Fibroblast of lung (primary cell): ENCODE data around the gene SDHA. TPM values are rescaled to one million over a fixed set of nuclear protein-coding genes. Genes with fewer than 3 reads are reported as not detected.
"Not testable (repeated sequence)": the region's sequence is repeated elsewhere in the genome, so short reads cannot be mapped to it uniquely, and the experiment has no call there.

Source experiments
- DNase-seq, 2 donors: peaks; one replicate each; pipeline versions ENCODE4 v3.0.0 to v3.0.0-alpha.2; 2010; ENCODE audit warnings: low read depth in 2 of 2
- H2AFZ ChIP-seq: 2 replicates; pipeline ENCODE4 v1.5.1; 2012; ENCODE audit warnings: low read length, control low read depth, inconsistent platforms
- H3K27ac ChIP-seq: 2 replicates; pipeline ENCODE4 v1.5.1; 2011; ENCODE audit warnings: low read length, control low read depth; ENCODE audit not compliant: insufficient read depth
- H3K27me3 ChIP-seq: 2 replicates; pipeline ENCODE4 v1.5.1; 2011; ENCODE audit warnings: mild to moderate bottlenecking, low read length; ENCODE audit not compliant: control insufficient read depth, insufficient read depth
- H3K36me3 ChIP-seq: 2 replicates; pipeline ENCODE4 v1.5.1; 2011; ENCODE audit warnings: low read length; ENCODE audit not compliant: control insufficient read depth, insufficient read depth
- H3K4me1 ChIP-seq: 2 replicates; pipeline ENCODE4 v1.5.1; 2011; ENCODE audit warnings: low read length; ENCODE audit not compliant: control insufficient read depth, insufficient read depth; ENCODE audit errors: extremely low read depth
- H3K4me2 ChIP-seq: 2 replicates; pipeline ENCODE4 v1.5.1; 2011; ENCODE audit warnings: low read length, control low read depth; ENCODE audit not compliant: insufficient read depth; ENCODE audit errors: extremely low read depth
- H3K4me3 ChIP-seq, 4 experiments: fragments of 200-600 bp in 1 of 4; sonication (generic) in 1 of 4; replicated peaks in 1 of 4; 2 replicates each; pipeline ENCODE4 v1.5.1; 2011 to 2016; ENCODE audit warnings: low read length in 4 of 4, low read depth in 3 of 4, mild to moderate bottlenecking in 3 of 4, control low read depth in 2 of 4, inconsistent platforms in 1 of 4, mixed read lengths in 1 of 4; ENCODE audit not compliant: insufficient read depth in 1 of 4; ENCODE audit errors: control extremely low read depth in 1 of 4
- H3K79me2 ChIP-seq: 2 replicates; pipeline ENCODE4 v1.5.1; 2012; ENCODE audit warnings: mild to moderate bottlenecking, low read length, inconsistent platforms; ENCODE audit not compliant: control insufficient read depth, insufficient read depth
- H3K9ac ChIP-seq: 2 replicates; pipeline ENCODE4 v1.5.1; 2011; ENCODE audit warnings: mild to moderate bottlenecking, low read length, control low read depth; ENCODE audit not compliant: insufficient read depth
- H3K9me3 ChIP-seq: 2 replicates; pipeline ENCODE4 v1.5.1; 2012; ENCODE audit warnings: low read depth, low read length; ENCODE audit not compliant: control insufficient read depth, insufficient read depth
- H4K20me1 ChIP-seq: 2 replicates; pipeline ENCODE4 v1.5.1; 2011; ENCODE audit warnings: low read length; ENCODE audit not compliant: control insufficient read depth, insufficient read depth; ENCODE audit errors: extremely low read depth
- CTCF ChIP-seq, 2 donors: IDR thresholded peaks in 1 of 2; conservative IDR thresholded peaks in 1 of 2; 1 replicate in 1 of 2; 2 replicates in 1 of 2; pipeline ENCODE4 v1.5.1; 2011 to 2012; ENCODE audit warnings: low read length in 2 of 2, control low read depth in 1 of 2, inconsistent platforms in 1 of 2, low read depth in 1 of 2, mild to moderate bottlenecking in 1 of 2
- EZH2 ChIP-seq: IDR thresholded peaks from 2 replicates; pipeline ENCODE4 v1.5.1; 2012; ENCODE audit warnings: low read length, control low read depth, mild to moderate bottlenecking; ENCODE audit errors: missing control alignments
- polyA plus RNA-seq, 2 donors: library from polyadenylated mRNA; depleted of rRNA in 1 of 2; stranded (reverse) in 1 of 2; unstranded in 1 of 2; fragments of >200 nt; gene quantifications; 2 replicates each; pipeline ENCODE4 v1.2.1, GENCODE V29; 2011 to 2012; ENCODE audit warnings: missing spikeins in 1 of 2
- total RNA-seq: library from RNA; depleted of rRNA; stranded (reverse); fragments of >200 nt; gene quantifications from 2 replicates; pipeline ENCODE4 v1.2.1, GENCODE V29; 2014

Gene SDHA
- total and polyA plus RNA-seq, 2 donors (not counting 1 experiment from before 2014, with no cell fraction given): 89.6 to 150 TPM

- Histone ChIP-seq H3K4me2 (no peak overlapping the region), H3K4me1 (no peaks in the 10 kb centered on the region), H2AFZ (no peak overlapping the region), H3K4me3 (no peak overlapping the region), H3K79me2 (peaks cover 29% of the 10 kb centered on the region), H3K9me3 (no peaks in the 10 kb centered on the region), H3K27ac (no peak overlapping the region), H3K9ac (no peak overlapping the region), H3K36me3 (peaks cover 5% of the 10 kb centered on the region), H4K20me1 (no peaks in the 10 kb centered on the region), H3K27me3 (no peaks in the 10 kb centered on the region)
- TF ChIP-seq EZH2: no peak
- no peak for TF ChIP-seq CTCF (conservative IDR thresholded peaks at IDR 0.05 in 1 of 2, IDR thresholded peaks at IDR 0.05 in 1 of 2; ENCODE audit: low read depth in 1 of 2, low read length in 2 of 2)
- no peak for DNase-seq
Measured at GRCh38 chr5:208449-209114, 9.5 kb upstream of the SDHA start.

GRCh38 chr5:213803-214395, 4.2 kb upstream of the SDHA start:
- no peak for DNase-seq
- no peak overlapping the region for H2AFZ ChIP-seq
- no peak overlapping the region for H3K27ac ChIP-seq
- H3K36me3 ChIP-seq: no peaks in the 10 kb centered on the region
- H3K9me3 ChIP-seq: no peaks in the 10 kb centered on the region
- no peak overlapping the region for H3K4me2 ChIP-seq
- H3K79me2 ChIP-seq: peaks cover 34% of the 10 kb centered on the region
- H3K4me3 ChIP-seq: no peak overlapping the region
- TF ChIP-seq CTCF (conservative IDR thresholded peaks at IDR 0.05 in 1 of 2, IDR thresholded peaks at IDR 0.05 in 1 of 2; ENCODE audit: low read depth in 1 of 2, low read length in 2 of 2) (no peak), EZH2 (no peak)
- H4K20me1 ChIP-seq: no peaks in the 10 kb centered on the region
- no peaks in the 10 kb centered on the region for H3K27me3 ChIP-seq
- no peak overlapping the region for H3K9ac ChIP-seq
- peaks cover 3% of the 10 kb centered on the region for H3K4me1 ChIP-seq

- peak overlapping the region; percentile 51 for H3K27ac ChIP-seq
- H3K4me3 ChIP-seq: peak overlapping the region in 2 of 4 experiments; percentile 7 to 17
- not testable (repeated sequence) for H3K9ac ChIP-seq, H3K4me1 ChIP-seq, H3K9me3 ChIP-seq, H3K36me3 ChIP-seq, H2AFZ ChIP-seq, H3K27me3 ChIP-seq, H4K20me1 ChIP-seq
- peak in 1 of 2 donors; percentile 52 for DNase-seq
- H3K79me2 ChIP-seq: peaks cover 40% of the 10 kb centered on the region
- H3K4me2 ChIP-seq: peak overlapping the region; percentile 59
Measured at GRCh38 chr5:215256-215655, 2.9 kb upstream of the SDHA start.

- not testable (repeated sequence) for DNase-seq, H2AFZ ChIP-seq, H3K9me3 ChIP-seq, H3K27ac ChIP-seq, H3K4me3 ChIP-seq, H3K9ac ChIP-seq, H3K36me3 ChIP-seq, H3K27me3 ChIP-seq, H3K4me2 ChIP-seq, H4K20me1 ChIP-seq, H3K4me1 ChIP-seq
- H3K79me2 ChIP-seq: peaks cover 45% of the 10 kb centered on the region
Measured at GRCh38 chr5:216076-216475, 2.0 kb upstream of the SDHA start.
